Activated T-helper 1 cell treated with anti-CD3 and anti-CD28 coated beads, Interleukin-12 subunit alpha, Interleukin-12 subunit beta, Interleukin-2, Interleukin-4 antibody, amounts not matched to agents 30 ng/mL and 10 ng/mL and 1 ng/mL, durations not matched to agents 14 hours and 24 hours and 36 hours (primary cell): ENCODE results near the gene KCNMA1. TPM values are rescaled to one million over a fixed set of nuclear protein-coding genes. Genes with fewer than 3 reads are reported as not detected.

ENCODE experiments used
- DNase-seq: peaks from one replicate; pipeline ENCODE4 v3.0.0; 2021; ENCODE audit warnings: low spot score
- H3K27ac Mint-ChIP-seq: one replicate; pipeline ENCODE4 v1.8.0; 2021; ENCODE audit warnings: mild to moderate bottlenecking, mixed read lengths
- H3K27me3 Mint-ChIP-seq: one replicate; pipeline ENCODE4 v1.8.0; 2022; ENCODE audit warnings: mild to moderate bottlenecking, moderate library complexity, mixed read lengths; ENCODE audit not compliant: insufficient read depth
- H3K36me3 Mint-ChIP-seq: one replicate; pipeline ENCODE4 v1.8.0; 2021; ENCODE audit warnings: low read depth, mixed read lengths
- H3K4me1 Mint-ChIP-seq: one replicate; pipeline ENCODE4 v1.8.0; 2021; ENCODE audit warnings: low read depth, mixed read lengths
- H3K4me3 Mint-ChIP-seq: one replicate; pipeline ENCODE4 v1.8.0; 2021; ENCODE audit warnings: mild to moderate bottlenecking, moderate library complexity, mixed read lengths
- H3K9me3 Mint-ChIP-seq: one replicate; pipeline ENCODE4 v1.8.0; 2021; ENCODE audit warnings: mixed read lengths
- intact Hi-C: fragments of 100-400 bp; cut with micrococcal nuclease; formaldehyde crosslinking; loops from one replicate; pipeline ENCODE4 v1.15.1; 2024
- total RNA-seq: library from RNA; stranded (reverse); gene quantifications from 2 replicates; pipeline ENCODE4 v1.2.3, GENCODE V29; 2022

Gene KCNMA1
- total RNA-seq, 1 donor from 2014 or later, result not detected

- H3K27ac Mint-ChIP-seq, result no peak overlapping the region
- H3K27me3 Mint-ChIP-seq, result no peaks in the 10 kb centered on the region
- intact Hi-C loops, result no loop called here
- no peaks in the 10 kb centered on the region for H3K36me3 Mint-ChIP-seq
- H3K9me3 Mint-ChIP-seq, result no peaks in the 10 kb centered on the region
- no peak overlapping the region for H3K4me3 Mint-ChIP-seq
- no peak for DNase-seq
- H3K4me1 Mint-ChIP-seq, result no peaks in the 10 kb centered on the region
Observed at GRCh38 chr10:77231375-77231774, 406.2 kb downstream of the KCNMA1 start.

- Mint-ChIP-seq H3K27ac (no peak overlapping the region), H3K9me3 (no peaks in the 10 kb centered on the region), H3K36me3 (no peaks in the 10 kb centered on the region), H3K4me1 (no peaks in the 10 kb centered on the region), H3K27me3 (no peaks in the 10 kb centered on the region), H3K4me3 (no peak overlapping the region)
- DNase-seq, result no peak
- intact Hi-C loops, result no loop called here
Observed at GRCh38 chr10:77230194-77230593, 407.4 kb downstream of the KCNMA1 start.

- no peaks in the 10 kb centered on the region for H3K36me3 Mint-ChIP-seq
- H3K9me3 Mint-ChIP-seq, result no peaks in the 10 kb centered on the region
- no peaks in the 10 kb centered on the region for H3K27me3 Mint-ChIP-seq
- intact Hi-C loops, result no loop called here
- H3K4me3 Mint-ChIP-seq, result no peak overlapping the region
- DNase-seq, result no peak
- no peaks in the 10 kb centered on the region for H3K4me1 Mint-ChIP-seq
- H3K27ac Mint-ChIP-seq, result no peak overlapping the region
Observed at GRCh38 chr10:77229704-77230103, 407.9 kb downstream of the KCNMA1 start.

- DNase-seq, result no peak
- H3K9me3 Mint-ChIP-seq, result no peaks in the 10 kb centered on the region
- H3K36me3 Mint-ChIP-seq, result no peaks in the 10 kb centered on the region
- intact Hi-C loops, result no loop called here
- no peaks in the 10 kb centered on the region for H3K27me3 Mint-ChIP-seq
- no peak overlapping the region for H3K4me3 Mint-ChIP-seq
- no peak overlapping the region for H3K27ac Mint-ChIP-seq
- H3K4me1 Mint-ChIP-seq, result no peaks in the 10 kb centered on the region
Observed at GRCh38 chr10:77228559-77228958, 409.0 kb downstream of the KCNMA1 start.

- intact Hi-C loops, result no loop called here
- no peak for DNase-seq
- no peak overlapping the region for H3K27ac Mint-ChIP-seq
- no peak overlapping the region for H3K4me3 Mint-ChIP-seq
- no peaks in the 10 kb centered on the region for H3K4me1 Mint-ChIP-seq
- H3K27me3 Mint-ChIP-seq, result no peaks in the 10 kb centered on the region
- H3K36me3 Mint-ChIP-seq, result no peaks in the 10 kb centered on the region
- H3K9me3 Mint-ChIP-seq, result no peaks in the 10 kb centered on the region
Observed at GRCh38 chr10:77226853-77227565, 410.6 kb downstream of the KCNMA1 start.

GRCh38 chr10:77226452-77226851, 411.2 kb downstream of the KCNMA1 start:
- no peak overlapping the region for H3K27ac Mint-ChIP-seq
- DNase-seq, result no peak
- no peaks in the 10 kb centered on the region for H3K27me3 Mint-ChIP-seq
- no peaks in the 10 kb centered on the region for H3K9me3 Mint-ChIP-seq
- intact Hi-C loops, result no loop called here
- H3K36me3 Mint-ChIP-seq, result no peaks in the 10 kb centered on the region
- H3K4me1 Mint-ChIP-seq, result no peaks in the 10 kb centered on the region
- no peak overlapping the region for H3K4me3 Mint-ChIP-seq

- Mint-ChIP-seq H3K9me3 (no peaks in the 10 kb centered on the region), H3K27me3 (no peaks in the 10 kb centered on the region), H3K27ac (no peak overlapping the region), H3K4me3 (no peak overlapping the region), H3K36me3 (no peaks in the 10 kb centered on the region), H3K4me1 (no peaks in the 10 kb centered on the region)
- DNase-seq, result no peak
- intact Hi-C loops, result no loop called here
Observed at GRCh38 chr10:77226020-77226419, 411.6 kb downstream of the KCNMA1 start.

- H3K4me1 Mint-ChIP-seq, result no peaks in the 10 kb centered on the region
- DNase-seq, result no peak
- no peaks in the 10 kb centered on the region for H3K9me3 Mint-ChIP-seq
- H3K27ac Mint-ChIP-seq, result no peak overlapping the region
- no peak overlapping the region for H3K4me3 Mint-ChIP-seq
- peaks cover 3% of the 10 kb centered on the region for H3K27me3 Mint-ChIP-seq
- H3K36me3 Mint-ChIP-seq, result no peaks in the 10 kb centered on the region
- intact Hi-C loops, result no loop called here
Observed at GRCh38 chr10:77223526-77224460, 413.8 kb downstream of the KCNMA1 start.

- Mint-ChIP-seq H3K4me1 (no peaks in the 10 kb centered on the region), H3K4me3 (no peak overlapping the region), H3K27me3 (peaks cover 3% of the 10 kb centered on the region), H3K9me3 (no peaks in the 10 kb centered on the region), H3K27ac (no peak overlapping the region), H3K36me3 (no peaks in the 10 kb centered on the region)
- no peak for DNase-seq
- intact Hi-C loops, result no loop called here
Observed at GRCh38 chr10:77220150-77220549, 417.5 kb downstream of the KCNMA1 start.

- DNase-seq, result no peak
- intact Hi-C loops, result no loop called here
- Mint-ChIP-seq H3K4me1 (no peaks in the 10 kb centered on the region), H3K27me3 (peaks cover 3% of the 10 kb centered on the region), H3K27ac (no peak overlapping the region), H3K4me3 (no peak overlapping the region), H3K36me3 (no peaks in the 10 kb centered on the region), H3K9me3 (no peaks in the 10 kb centered on the region)
Observed at GRCh38 chr10:77219046-77219445, 418.6 kb downstream of the KCNMA1 start.

- intact Hi-C loops, result no loop called here
- Mint-ChIP-seq H3K27me3 (peaks cover 3% of the 10 kb centered on the region), H3K4me3 (no peak overlapping the region), H3K4me1 (no peaks in the 10 kb centered on the region), H3K27ac (no peak overlapping the region), H3K36me3 (no peaks in the 10 kb centered on the region), H3K9me3 (no peaks in the 10 kb centered on the region)
- DNase-seq, result no peak
Observed at GRCh38 chr10:77214799-77215198, 422.8 kb downstream of the KCNMA1 start.

- no peak overlapping the region for H3K4me3 Mint-ChIP-seq
- no peak overlapping the region for H3K27ac Mint-ChIP-seq
- H3K9me3 Mint-ChIP-seq, result no peaks in the 10 kb centered on the region
Observed at GRCh38 chr10:77212632-77213031, 425.0 kb downstream of the KCNMA1 start.

GRCh38 chr10:77210645-77211044, 427.0 kb downstream of the KCNMA1 start:
- Mint-ChIP-seq H3K27me3 (no peaks in the 10 kb centered on the region), H3K9me3 (no peaks in the 10 kb centered on the region), H3K36me3 (no peaks in the 10 kb centered on the region), H3K4me3 (no peak overlapping the region), H3K4me1 (no peaks in the 10 kb centered on the region), H3K27ac (no peak overlapping the region)
- DNase-seq, result no peak
- intact Hi-C loops, result no loop called here

More at GRCh38 chr10:77212632-77213031, 425.0 kb downstream of the KCNMA1 start:
- no peaks in the 10 kb centered on the region for H3K36me3 Mint-ChIP-seq
- no peaks in the 10 kb centered on the region for H3K4me1 Mint-ChIP-seq
- intact Hi-C loops, result no loop called here
- no peaks in the 10 kb centered on the region for H3K27me3 Mint-ChIP-seq
- no peak for DNase-seq
